Measurements from ENCODE around the gene STN1.
"Not testable (repeated sequence)": the region's sequence is repeated elsewhere in the genome, so short reads cannot be mapped to it uniquely, and the experiment has no call there.

The STN1 gene

GRCh38 chr10:103845972-103846371 lies 72.0 kb downstream of the STN1 start:
- TF ChIP-seq CTCF (IDR thresholded peaks at IDR 0.05; ENCODE audit: low read depth, low read length), result no peak
- no peak overlapping the region for H3K4me3 ChIP-seq (ENCODE audit: low read depth, low read length)

GRCh38 chr10:103845346-103845745 lies 72.6 kb downstream of the STN1 start:
- H3K4me3 ChIP-seq (ENCODE audit: low read depth, low read length), result not testable (repeated sequence)

- no peak for TF ChIP-seq CTCF (IDR thresholded peaks at IDR 0.05; ENCODE audit: low read depth, low read length)
Measured at GRCh38 chr10:103843854-103844570, 74.0 kb downstream of the STN1 start.

GRCh38 chr10:103843045-103843444 lies 74.9 kb downstream of the STN1 start:
- H3K4me3 ChIP-seq (ENCODE audit: low read depth, low read length), result no peak overlapping the region
- no peak for TF ChIP-seq CTCF (IDR thresholded peaks at IDR 0.05; ENCODE audit: low read depth, low read length)

More at GRCh38 chr10:103843854-103844570, 74.0 kb downstream of the STN1 start:
- H3K4me3 ChIP-seq (ENCODE audit: low read depth, low read length), result no peak overlapping the region

- no peak for TF ChIP-seq CTCF (IDR thresholded peaks at IDR 0.05; ENCODE audit: low read depth, low read length)
- no peak overlapping the region for H3K4me3 ChIP-seq (ENCODE audit: low read depth, low read length)
Measured at GRCh38 chr10:103842605-103843004, 75.4 kb downstream of the STN1 start.

GRCh38 chr10:103841519-103841918 lies 76.5 kb downstream of the STN1 start:
- TF ChIP-seq CTCF (IDR thresholded peaks at IDR 0.05; ENCODE audit: low read depth, low read length), result no peak
- H3K4me3 ChIP-seq (ENCODE audit: low read depth, low read length), result no peak overlapping the region

GRCh38 chr10:103840740-103841070 lies 77.3 kb downstream of the STN1 start:
- no peak for TF ChIP-seq CTCF (IDR thresholded peaks at IDR 0.05; ENCODE audit: low read depth, low read length)
- H3K4me3 ChIP-seq (ENCODE audit: low read depth, low read length), result no peak overlapping the region
